ENCODE measurements around the gene PPP2R2C.

The PPP2R2C gene

GRCh38 chr4:6410068-6410467 is 62.3 kb downstream of the PPP2R2C start:
- TF ChIP-seq CTCF (IDR thresholded peaks at IDR 0.05; ENCODE audit: low read depth, low read length): no peak
- no peak for DNase-seq (ENCODE audit: low read depth, low spot score)
- in situ Hi-C loops (cut with HindIII; ENCODE audit: low sequenced_read_pairs): no loop called here
- H3K4me3 ChIP-seq (ENCODE audit: low read depth, low read length): no peak overlapping the region

- no peak for DNase-seq (ENCODE audit: low read depth, low spot score)
- no peak overlapping the region for H3K4me3 ChIP-seq (ENCODE audit: low read depth, low read length)
- TF ChIP-seq CTCF (IDR thresholded peaks at IDR 0.05; ENCODE audit: low read depth, low read length): no peak
- in situ Hi-C loops (cut with HindIII; ENCODE audit: low sequenced_read_pairs): no loop called here
These were observed 63.0 kb downstream of the PPP2R2C start for GRCh38 chr4:6409381-6409780.

- no peak for TF ChIP-seq CTCF (IDR thresholded peaks at IDR 0.05; ENCODE audit: low read depth, low read length)
- in situ Hi-C loops (cut with HindIII; ENCODE audit: low sequenced_read_pairs): no loop called here
- no peak overlapping the region for H3K4me3 ChIP-seq (ENCODE audit: low read depth, low read length)
- DNase-seq (ENCODE audit: low read depth, low spot score): no peak
These were observed 64.2 kb downstream of the PPP2R2C start for GRCh38 chr4:6408263-6408662.

GRCh38 chr4:6405397-6405706 is 67.1 kb downstream of the PPP2R2C start:
- TF ChIP-seq CTCF (IDR thresholded peaks at IDR 0.05; ENCODE audit: low read depth, low read length): no peak
- no peak overlapping the region for H3K4me3 ChIP-seq (ENCODE audit: low read depth, low read length)
- in situ Hi-C loops (cut with HindIII; ENCODE audit: low sequenced_read_pairs): no loop called here
- DNase-seq (ENCODE audit: low read depth, low spot score): no peak

GRCh38 chr4:6404611-6405396 is 67.6 kb downstream of the PPP2R2C start:
- DNase-seq (ENCODE audit: low read depth, low spot score): no peak
- in situ Hi-C loops (cut with HindIII; ENCODE audit: low sequenced_read_pairs): no loop called here
- H3K4me3 ChIP-seq (ENCODE audit: low read depth, low read length): no peak overlapping the region
- TF ChIP-seq CTCF (IDR thresholded peaks at IDR 0.05; ENCODE audit: low read depth, low read length): no peak

- in situ Hi-C loops (cut with HindIII; ENCODE audit: low sequenced_read_pairs): no loop called here
- TF ChIP-seq CTCF (IDR thresholded peaks at IDR 0.05; ENCODE audit: low read depth, low read length): no peak
- H3K4me3 ChIP-seq (ENCODE audit: low read depth, low read length): no peak overlapping the region
- DNase-seq (ENCODE audit: low read depth, low spot score): no peak
These were observed 69.1 kb downstream of the PPP2R2C start for GRCh38 chr4:6403400-6403685.

Data from astrocyte of the spinal cord (primary cell).